ENCODE results near the gene BPI.
"Not testable (repeated sequence)": the region's sequence is repeated elsewhere in the genome, so short reads cannot be mapped to it uniquely, and the experiment has no call there.

Gene BPI

DNA sequence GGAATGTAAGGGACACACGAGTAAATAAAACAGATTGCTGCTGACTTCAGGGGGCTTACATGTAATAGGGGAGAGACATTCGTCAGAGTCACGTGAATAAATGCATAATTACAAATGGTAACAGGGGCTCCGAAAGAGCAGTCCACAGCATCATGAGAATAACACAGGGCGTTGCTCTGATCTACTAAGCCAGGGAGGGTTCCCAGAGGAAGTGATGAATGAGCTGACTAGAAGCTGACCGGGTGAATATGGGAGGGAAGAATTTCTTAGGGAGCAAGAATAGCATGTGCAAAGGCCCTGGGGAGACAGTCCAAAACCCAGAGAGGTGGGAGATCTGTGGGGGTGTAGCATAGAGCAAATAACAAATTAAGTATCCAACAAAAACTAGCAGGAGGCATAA lies 2.4 kb downstream of the BPI start:
- DNase-seq: no peak

DNA sequence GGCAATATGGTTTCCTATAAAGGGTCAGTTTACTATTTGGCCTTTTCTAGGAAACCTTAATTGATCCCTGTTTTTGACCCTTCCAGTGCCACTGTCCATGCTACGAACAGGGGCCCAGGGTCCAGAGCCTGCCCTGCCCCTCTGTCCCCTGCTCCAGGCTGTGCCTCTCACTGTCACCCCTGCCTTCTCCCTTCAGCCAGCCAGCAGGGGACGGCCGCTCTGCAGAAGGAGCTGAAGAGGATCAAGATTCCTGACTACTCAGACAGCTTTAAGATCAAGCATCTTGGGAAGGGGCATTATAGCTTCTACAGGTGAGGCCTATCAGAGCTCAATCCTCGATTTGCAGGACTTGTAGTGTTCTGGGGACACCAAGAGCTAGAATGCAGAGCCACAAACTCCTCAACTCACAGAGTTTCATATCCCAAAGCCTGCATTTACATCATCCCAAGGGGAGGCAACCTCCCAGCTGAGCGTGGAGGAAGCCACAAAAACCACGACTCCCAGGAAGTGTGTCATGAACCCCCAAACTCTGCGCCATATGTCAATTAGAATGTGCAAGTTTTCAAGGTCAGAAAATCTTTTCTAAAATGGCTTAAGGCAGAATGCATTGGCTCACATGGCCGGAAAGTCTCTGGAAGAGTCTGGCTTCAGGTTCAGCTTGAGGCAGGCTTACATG lies 3.6 kb downstream of the BPI start:
- no peak for DNase-seq

DNA sequence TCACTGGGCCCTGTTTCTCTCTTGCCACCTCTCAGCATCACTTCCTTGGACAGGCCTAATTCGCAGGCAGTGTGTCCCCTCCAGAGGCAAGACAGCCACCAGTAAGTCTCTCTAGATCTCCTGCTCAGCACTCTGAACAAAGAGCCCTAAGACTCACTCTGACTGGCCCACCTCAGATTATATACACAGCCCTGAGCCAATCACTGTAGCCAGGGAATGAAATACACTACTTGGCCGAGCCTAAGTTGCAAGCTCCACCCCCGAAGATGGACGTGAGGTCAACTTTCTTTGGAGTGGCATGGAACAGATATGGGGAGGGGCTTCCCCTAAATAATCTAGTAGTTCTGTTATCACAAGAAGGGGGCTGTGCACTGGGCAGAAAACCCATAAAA lies 4.1 kb downstream of the BPI start:
- DNase-seq: no peak

DNA sequence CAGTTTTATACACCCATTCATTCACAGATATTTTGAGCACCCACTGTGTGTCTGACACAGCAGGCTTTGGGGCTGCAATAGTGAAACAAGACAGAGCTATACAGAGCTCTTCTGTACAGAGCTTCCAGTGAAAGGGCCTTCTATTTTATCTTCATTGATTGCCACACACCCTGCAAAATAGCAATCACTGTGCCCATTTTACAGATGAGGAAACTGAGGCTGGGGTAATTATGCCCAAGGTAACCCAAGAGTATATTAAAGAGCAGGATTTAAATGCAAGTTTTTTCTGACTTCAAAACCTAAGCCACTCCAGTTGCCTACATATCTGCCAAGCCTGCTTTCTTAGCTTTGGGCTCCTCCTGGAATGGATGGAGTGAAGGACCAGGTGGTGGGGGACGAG lies 4.5 kb downstream of the BPI start:
- DNase-seq: no peak

DNA sequence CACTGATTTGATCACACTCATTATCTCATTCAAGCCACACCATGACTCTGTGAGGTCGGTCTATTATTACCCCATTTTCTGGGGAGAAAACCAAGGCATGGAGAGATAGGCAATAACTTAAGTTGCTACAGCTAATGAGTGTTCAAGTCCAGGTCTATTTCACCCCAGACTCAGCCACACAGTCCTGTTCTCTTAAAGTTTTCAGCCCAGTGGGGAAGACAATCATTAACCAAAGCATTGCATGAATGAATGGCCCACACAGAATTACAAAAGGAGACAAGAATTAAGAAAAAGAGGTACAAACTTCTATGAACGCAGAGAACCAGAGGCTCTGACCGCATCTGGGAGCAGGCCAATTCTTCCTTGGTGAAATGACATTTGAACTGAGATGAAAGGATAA lies 7.1 kb downstream of the BPI start:
- DNase-seq: no peak

DNA sequence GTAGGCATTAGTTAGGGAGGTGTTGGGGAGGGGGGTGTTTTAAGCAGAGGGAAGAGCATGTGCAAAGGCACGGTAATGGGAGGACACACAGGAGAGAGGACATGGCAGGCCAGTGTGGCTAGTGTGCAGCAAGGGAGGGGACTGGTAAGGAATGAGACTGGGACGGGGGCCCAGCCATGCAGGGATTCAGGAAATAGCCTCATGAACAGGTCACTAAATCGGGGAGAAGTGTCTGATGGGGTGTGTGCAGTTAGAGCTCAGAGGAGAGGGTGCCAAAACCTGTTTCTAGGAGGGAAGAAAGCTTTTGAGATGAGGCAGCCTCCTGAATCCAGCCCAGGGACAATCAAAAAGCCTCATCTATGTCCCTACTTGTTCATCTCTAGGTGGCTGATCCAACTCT lies 7.5 kb downstream of the BPI start:
- DNase-seq: no peak

DNA sequence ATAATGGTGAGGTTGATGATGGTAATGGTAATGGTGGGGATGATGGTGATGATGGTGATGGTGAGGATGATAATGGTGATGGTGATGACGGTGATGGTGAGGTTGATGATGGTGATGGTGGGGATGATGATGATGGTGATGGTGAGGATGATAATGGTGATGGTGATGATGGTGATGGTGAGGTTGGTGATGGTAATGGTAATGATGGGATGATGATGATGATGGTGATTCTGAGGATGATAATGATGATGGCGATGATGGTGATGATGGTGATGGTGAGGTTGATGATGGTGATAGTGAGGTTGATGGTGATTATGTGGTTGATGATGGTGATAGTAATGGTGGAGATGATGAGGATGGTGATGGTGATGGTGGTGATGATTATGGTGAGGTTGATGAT lies 9.7 kb downstream of the BPI start:
- no peak for DNase-seq

DNA sequence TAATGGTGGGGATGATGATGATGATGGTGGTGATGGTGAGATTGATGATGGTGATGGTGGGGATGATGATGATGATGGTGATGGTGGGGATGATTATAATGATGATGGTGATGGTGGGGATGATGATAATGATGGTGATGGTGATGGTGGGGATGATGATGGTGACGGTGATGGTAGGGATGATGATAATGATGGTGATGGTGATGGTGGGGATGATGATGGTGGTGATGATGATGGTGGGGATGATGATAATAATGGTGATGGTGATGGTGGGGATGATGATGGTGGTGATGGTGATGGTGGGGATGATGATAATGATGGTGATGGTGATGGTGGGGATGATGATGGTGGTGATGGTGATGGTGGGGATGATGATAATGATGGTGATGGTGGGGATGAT lies 10.4 kb downstream of the BPI start:
- not testable (repeated sequence) for DNase-seq

DNA sequence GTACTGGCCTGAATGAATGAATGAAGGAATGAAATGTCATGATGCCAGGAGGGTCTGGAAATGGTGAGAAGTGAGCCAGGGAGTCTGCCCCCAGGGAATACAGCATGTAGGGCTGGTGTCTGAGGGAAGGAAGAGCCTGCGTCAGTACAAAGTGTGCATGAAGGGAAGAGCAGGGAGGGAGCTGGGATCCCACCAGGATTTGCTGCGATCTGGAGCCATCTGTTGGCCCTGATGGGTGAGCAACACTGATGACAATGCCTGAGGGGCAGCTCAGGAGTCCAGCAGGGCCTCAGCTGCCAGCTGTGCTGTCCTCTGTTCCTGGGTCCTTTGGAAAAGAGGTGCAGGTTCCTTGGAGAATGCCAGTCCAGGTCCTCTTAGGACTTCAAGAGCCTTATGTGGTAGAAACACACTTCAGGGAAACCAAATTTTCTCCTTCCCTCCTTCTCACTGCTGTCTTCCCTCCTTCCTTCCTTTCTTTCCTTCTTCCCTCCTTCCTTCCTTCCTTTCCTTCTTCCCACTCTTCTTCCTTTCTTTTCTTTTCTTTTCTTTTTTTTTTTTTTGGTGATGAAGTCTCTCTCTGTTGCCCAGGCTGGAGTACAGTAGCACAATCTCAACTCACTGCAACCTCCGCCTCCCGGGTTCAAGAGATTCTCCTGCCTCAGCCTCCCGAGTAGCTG lies 11.5 kb downstream of the BPI start:
- DNase-seq: no peak

DNA sequence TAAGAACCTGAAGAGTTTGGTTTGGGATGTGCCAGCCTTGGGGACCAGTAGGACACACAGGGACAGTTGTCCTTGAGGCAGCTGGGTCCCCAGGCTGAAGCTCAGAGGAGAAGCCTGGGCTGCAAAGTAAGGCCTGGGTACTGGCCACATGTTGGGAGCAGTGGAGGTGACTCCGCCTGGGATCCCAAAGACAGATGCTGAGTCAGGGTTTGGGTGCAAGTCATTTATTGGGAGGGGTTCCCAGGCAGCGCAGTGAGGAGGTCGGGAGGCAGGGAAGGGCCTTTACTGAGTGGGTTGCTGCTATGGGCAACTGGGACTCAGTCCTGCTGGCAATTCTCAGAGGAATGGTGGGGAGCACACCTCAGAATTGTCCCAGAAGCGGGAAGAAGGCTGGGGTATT lies 12.4 kb downstream of the BPI start:
- DNase-seq: no peak

DNA sequence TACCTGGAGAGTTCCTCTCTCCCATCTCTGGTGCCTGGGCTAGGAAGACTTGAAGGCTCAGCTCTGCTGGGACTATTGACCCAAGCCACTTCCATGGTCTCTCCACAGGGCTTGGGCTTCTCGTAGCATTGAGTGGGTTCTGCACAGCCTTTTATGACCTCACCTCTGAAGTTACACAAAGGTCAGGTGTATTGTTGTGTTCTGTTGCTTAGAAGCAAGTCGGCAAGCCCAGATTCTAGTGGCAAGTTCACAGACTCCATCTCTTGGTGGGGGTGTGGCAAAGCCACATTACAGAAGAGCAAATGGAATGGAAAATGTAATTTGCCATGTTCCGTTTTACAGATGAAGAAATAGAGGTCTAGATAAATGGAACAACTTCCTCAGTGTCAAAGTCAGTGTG lies 13.5 kb downstream of the BPI start:
- no peak for DNase-seq

DNA sequence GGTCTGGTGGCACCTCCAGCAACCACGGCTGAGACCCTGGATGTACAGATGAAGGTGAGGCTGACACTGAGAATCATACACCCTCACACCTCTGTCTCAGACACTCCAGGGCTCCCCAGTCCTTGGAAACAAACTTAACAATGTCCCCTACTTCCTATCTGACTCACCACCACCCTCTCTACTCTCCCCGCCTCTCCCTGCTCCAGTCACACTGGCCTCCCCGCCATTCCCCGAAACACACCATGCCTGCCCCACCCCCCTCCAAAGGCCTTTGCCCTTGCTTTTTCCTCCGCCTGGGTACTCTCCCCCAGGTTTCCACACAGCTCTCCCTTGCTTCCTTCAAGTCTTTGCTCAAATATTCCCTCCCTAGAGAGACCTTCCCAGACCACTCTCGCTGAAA lies 16.3 kb downstream of the BPI start:
- DNase-seq: no peak

DNA sequence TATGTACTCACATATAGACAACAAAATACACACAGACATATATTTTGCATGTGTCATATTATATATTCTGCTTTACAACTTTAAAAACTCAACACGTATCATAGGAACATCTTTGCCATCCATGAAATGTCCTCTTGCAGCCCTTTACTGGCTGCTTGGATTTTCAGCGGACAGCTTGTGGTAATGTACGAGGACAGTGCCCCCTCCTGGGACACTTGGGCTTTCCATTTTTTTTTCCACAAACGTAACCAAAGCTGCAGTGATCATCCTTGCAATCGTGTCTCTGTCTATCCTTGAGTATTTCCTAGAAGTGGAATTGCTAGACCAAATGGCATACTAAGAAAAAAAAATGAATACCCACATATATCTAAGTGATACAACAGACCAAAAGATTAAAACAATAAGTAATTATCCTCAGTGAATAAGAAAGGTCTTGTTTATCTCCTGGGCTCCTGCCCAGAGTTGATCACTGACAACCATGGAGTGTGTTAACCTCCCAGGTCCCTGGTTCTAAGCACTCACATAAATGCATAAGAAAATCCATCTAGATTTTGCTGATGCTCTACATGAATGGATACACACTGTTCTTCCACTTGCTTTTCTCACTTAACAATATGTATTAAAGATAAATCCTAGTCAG lies 18.1 kb downstream of the BPI start:
- DNase-seq: no peak

DNA sequence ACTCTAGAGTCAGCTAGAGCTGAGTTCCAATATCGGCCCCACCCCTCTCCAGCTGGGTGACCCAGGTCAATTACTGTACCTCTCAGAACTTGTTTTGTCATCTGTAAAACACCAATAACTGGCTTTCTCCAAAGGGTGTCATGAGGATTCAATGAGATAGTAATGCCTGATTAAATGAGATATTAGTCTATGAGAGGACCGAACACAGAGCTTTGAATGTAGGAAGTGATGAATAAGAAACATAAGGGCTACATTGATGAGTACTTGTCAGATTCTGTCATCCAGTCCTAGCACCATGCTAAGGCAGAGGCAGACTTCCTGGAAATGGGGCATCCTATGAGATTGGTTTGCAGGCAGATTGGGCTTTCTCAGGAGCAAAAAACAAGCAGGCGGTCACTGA lies 20.2 kb downstream of the BPI start:
- no peak for DNase-seq

DNA sequence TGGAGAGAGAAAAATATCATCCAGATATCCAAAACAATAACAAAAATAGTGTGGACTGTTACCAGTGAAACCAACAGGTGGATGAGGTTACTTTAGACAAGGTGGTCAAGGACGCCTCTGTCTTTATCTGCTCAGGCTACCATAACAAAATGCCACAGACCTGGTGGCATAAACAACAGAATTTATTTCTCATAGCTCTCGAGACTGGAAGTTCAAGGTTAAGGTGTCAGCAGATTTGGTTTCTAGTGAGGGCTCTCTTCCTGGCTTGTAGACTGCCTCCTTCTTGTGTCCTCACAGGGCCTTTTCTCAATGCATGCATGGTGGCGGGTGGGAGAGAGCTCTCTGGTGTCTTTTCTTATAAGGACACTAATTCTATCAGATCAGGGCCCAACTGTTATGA lies 21.2 kb downstream of the BPI start:
- no peak for DNase-seq

DNA sequence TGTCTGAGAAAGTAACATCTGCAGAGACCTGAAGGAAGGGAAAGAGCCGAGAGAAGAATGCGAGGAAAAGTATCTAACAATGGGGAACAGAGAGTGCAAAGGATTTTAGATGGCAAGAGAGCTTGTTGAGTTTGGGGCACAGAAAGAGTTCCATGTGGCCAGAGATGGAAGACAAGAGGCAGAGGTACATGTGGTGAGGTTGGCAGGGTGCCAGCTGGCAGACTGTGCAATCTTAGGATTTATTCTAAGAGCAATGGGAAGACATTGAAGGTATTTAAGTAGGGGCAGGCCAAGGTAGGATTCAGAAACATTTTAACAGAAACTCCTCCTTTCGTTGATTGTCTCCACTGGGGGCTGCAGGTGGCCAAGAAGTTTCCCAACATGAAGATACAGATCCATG lies 21.9 kb downstream of the BPI start:
- DNase-seq: no peak

DNA sequence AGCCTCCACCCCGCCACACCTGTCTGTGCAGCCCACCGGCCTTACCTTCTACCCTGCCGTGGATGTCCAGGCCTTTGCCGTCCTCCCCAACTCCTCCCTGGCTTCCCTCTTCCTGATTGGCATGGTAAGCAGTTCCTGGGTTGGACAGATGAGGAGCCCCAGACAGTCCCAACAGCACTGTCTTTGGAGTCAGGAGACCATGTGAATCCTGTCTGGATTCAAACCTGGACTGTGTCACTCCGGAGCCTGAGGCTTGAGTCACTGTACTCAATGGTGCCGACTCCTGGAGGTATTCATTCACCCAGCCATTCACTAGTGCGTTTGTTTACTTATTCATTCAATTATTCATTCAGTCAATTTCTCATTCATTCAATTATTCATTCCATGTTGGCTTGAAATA lies 22.4 kb downstream of the BPI start:
- DNase-seq: no peak

DNA sequence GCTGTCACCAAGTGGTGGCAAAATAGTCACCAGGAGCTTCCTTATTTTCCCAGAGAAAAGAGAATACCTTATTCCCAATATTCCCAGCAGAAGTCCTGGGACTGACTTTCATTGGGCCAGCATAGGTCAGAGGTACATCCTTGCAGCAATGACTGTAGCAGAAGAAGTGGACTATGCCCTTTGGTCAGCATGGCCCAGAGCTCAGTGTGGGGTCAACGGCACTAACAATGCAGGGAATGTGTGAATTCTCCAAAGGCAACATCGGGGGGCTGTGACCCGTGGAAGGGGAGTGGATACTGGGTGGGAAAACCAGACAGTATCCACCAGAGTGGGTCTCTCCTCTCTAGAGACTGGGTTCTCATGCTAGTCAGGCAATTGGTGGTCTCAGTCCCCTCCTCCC lies 26.7 kb downstream of the BPI start:
- no peak for DNase-seq

DNA sequence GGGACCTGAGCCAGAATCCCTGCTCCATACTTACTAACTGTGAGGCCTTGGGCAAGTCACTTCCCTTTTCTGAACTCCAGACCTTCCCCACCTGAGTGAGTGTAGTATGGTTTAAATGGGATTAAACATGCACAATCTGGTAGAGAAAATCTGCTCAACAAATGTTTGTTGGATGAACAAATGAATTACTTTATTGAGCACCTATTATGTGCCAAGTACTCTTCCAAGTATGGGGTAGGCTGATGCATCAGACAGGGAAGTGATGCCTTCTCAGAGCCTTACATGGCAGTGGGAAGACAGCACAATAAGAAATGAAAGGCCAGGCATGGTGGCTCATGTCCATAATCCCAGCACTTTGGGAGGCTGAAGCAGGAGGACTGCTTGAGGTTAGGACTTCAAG lies 27.3 kb downstream of the BPI start:
- no peak for DNase-seq

DNA sequence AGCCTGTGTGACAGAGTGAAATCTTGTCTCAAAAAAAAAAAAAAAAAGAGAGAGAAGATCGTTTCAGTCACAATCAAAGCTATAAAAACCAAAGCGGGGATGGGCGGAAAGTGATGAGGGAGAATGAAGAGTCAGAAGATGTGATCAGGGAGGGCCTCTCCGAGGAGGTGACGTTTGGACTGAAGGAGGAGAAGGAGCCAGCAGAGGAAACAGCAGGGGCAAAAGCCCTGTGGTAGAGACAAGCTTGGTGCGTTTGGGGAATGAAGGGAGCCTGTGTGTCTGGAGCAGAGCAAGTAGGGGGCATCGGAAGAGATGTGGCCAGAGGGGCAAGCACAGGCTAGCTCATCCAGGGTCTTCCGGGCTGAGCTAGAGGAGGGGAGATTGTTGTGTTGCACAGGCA lies 27.9 kb downstream of the BPI start:
- no peak for DNase-seq

DNA sequence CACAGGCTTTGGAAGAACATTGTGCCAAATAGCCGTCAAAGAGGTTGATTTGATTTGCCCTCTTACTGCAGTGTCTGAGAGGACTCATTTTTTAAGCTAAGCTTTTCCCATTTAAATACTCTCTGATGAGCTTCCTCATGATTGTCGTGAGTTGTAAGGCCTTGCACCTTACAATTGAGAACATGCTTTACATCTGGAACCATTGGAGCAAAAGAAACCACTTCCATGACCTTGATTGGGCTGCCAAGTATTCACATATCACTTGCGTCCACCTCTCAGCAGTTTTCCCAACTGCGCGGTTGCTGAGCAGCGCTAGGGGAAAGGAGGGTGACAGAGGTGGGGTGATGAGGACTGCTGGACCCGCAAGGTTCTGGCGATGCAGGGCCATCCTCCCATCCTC lies 30.1 kb downstream of the BPI start:
- no peak for DNase-seq

DNA sequence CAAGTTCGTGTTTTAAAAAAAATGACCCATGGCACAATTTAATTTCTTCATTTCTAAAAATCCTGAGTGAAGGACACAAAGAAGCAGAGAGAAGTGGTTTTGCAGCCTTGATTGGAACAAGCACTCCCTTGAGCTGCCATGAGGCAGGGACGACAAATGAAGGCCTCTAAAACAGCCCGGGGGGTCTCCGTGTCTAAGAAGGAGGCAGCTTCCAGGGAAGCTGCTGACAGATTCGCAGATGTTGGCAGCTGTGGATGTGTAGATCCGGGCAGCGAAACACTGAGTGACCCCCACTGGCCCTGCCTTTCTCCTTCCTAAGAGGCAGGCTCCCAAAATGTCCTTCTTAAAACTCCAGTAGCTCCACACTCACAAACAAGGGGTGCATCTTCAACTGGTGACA lies 32.8 kb downstream of the BPI start:
- DNase-seq: no peak

DNA sequence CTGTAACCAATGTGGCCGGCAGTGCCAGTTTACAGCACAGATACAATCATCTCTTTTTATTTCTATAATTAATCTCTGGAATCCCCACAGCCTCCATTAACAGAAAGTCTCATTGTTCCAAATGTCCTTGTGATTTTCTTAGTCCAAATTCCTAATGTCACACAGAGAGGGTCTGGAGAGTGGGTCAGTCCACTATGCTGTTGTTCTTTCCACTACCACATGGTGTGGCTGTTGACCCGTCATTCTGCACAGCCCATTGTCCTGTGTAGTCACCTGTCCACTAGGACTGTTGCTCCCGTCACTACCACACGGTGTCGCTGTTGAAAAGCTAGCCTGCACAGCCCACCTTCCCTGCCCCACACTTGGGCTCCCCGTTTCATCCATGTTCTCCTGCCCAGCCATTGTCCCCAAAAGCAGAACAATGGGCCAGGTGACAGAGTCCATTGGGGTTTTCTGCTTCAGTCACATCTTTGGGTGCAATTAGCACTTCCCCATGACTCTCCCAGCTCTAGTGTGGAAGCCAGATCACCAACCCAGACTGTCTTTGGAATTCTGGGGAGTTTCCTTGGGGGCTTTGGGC lies 33.7 kb downstream of the BPI start:
- DNase-seq: no peak

DNA sequence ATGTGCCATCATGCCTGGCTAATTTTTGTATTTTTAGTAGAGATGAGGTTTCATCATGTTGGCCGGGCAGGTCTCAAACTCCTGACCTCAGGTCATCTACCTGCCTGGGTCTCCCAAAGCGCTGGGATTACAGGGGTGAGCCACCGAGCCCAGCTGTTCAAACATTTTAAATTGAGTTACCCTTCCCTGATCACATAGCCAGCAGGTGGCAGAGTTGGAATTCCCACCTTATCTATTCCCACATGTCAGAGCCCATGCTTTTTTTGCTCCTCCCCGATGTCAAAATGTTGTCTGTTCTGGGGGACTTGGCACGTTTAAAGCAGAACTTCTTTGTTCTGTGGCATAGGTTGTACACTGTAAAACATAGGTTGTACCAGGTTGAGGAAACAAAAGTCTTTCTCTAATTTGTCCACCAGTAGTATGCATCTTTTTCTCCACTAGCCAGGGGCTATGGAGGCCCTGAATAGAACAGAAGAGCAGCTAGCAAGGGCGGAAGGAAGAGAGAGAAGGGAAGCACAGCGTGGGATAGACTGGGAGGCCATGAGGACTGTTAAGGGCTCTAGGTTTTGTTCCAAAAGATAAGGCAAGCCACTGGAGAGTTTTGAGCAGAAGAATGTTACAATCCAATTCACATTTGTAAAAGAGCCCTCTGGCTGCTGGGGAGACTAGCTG lies 35.0 kb downstream of the BPI start:
- DNase-seq: no peak

All from CD4-positive, alpha-beta T cell treated with Interleukin-17A for 4 hours (primary cell).